ENCODE data around the gene PRM3.

The PRM3 gene

GRCh38 chr16:11224894-11225676 is 48.3 kb downstream of the PRM3 start:
- no peak for DNase-seq (ENCODE audit: low spot score)

- no peak for DNase-seq (ENCODE audit: low spot score)
Observed at GRCh38 chr16:11224096-11224893, 49.1 kb downstream of the PRM3 start.

Measured in GM03348 (cell line).